Effector memory CD8-positive, alpha-beta T cell (primary cell): ENCODE measurements around the gene DCHS1.

ENCODE experiments used
- ATAC-seq: fragments of 150-1000 bp; cut with Tn5 transposase; replicated peaks from 2 replicates; pipeline ENCODE4 v1.10.0; 2021; ENCODE audit warnings: mild to moderate bottlenecking, moderate library complexity
- DNase-seq, 3 experiments: peaks; one replicate each; pipeline ENCODE4 v3.0.0; 2021
- H3K27ac Mint-ChIP-seq, 2 donors: one replicate each; pipeline ENCODE4 v1.8.0; 2022; ENCODE audit warnings: mild to moderate bottlenecking in 2 of 2, mixed read lengths in 2 of 2, moderate library complexity in 2 of 2
- H3K27me3 Mint-ChIP-seq, 2 donors: one replicate each; pipeline ENCODE4 v1.8.0; 2022; ENCODE audit warnings: mixed read lengths in 2 of 2
- H3K36me3 Mint-ChIP-seq: one replicate; pipeline ENCODE4 v1.8.0; 2022; ENCODE audit warnings: mild to moderate bottlenecking, moderate library complexity, mixed read lengths; ENCODE audit not compliant: insufficient read depth
- H3K4me1 Mint-ChIP-seq, 2 donors: one replicate each; pipeline ENCODE4 v1.8.0; 2022; ENCODE audit warnings: low read depth in 2 of 2, mixed read lengths in 2 of 2
- H3K4me3 Mint-ChIP-seq, 2 donors: one replicate each; pipeline ENCODE4 v1.8.0; 2022; ENCODE audit warnings: mild to moderate bottlenecking in 2 of 2, mixed read lengths in 2 of 2, moderate library complexity in 2 of 2
- H3K9me3 Mint-ChIP-seq, 2 donors: one replicate each; pipeline ENCODE4 v1.8.0; 2022; ENCODE audit warnings: mixed read lengths in 2 of 2

DCHS1 gene

GRCh38 chr11:6682936-6683861 is 27.6 kb upstream of the DCHS1 start, which contains the start of gene MRPL17:
TSS of gene MRPL17 (minus strand) at chr11:6683340. CDS start at chr11:6683296, 44 bp downstream.
- Mint-ChIP-seq H3K4me3 (peak within 1 kb of the TSS; percentile 95 to 100), H3K27me3 (no peaks in the 10 kb centered on the region), H3K9me3 (no peaks in the 10 kb centered on the region), H3K4me1 (peaks cover 22 to 26% of the 10 kb centered on the region in 2 donors), H3K36me3 (peaks cover 26% of the 10 kb centered on the region), H3K27ac (peak within 1 kb of the TSS; percentile 98 to 99)
- DNase-seq (peak; percentile 98 to 99 (median 99)), ATAC-seq (peak; percentile 95)

- DNase-seq, result no peak
- peak overlapping the region; percentile 95 to 100 for H3K4me3 Mint-ChIP-seq
- H3K9me3 Mint-ChIP-seq, result no peaks in the 10 kb centered on the region
- no peak for ATAC-seq
- H3K4me1 Mint-ChIP-seq, result peaks cover 22 to 26% of the 10 kb centered on the region in 2 donors
- H3K27me3 Mint-ChIP-seq, result no peaks in the 10 kb centered on the region
- peak overlapping the region; percentile 98 to 99 for H3K27ac Mint-ChIP-seq
- peaks cover 26% of the 10 kb centered on the region for H3K36me3 Mint-ChIP-seq
Observed at GRCh38 chr11:6682591-6682935, 27.0 kb upstream of the DCHS1 start.

GRCh38 chr11:6681949-6682348 is 26.3 kb upstream of the DCHS1 start:
- Mint-ChIP-seq H3K36me3 (peaks cover 26% of the 10 kb centered on the region), H3K27ac (peak overlapping the region in 1 of 2 donors; percentile 98), H3K9me3 (no peaks in the 10 kb centered on the region), H3K4me1 (peaks cover 22 to 26% of the 10 kb centered on the region in 2 donors), H3K4me3 (peak overlapping the region; percentile 95 to 100), H3K27me3 (no peaks in the 10 kb centered on the region)
- ATAC-seq, result no peak
- DNase-seq, result no peak

GRCh38 chr11:6681505-6681904 is 25.9 kb upstream of the DCHS1 start:
- Mint-ChIP-seq H3K36me3 (peaks cover 26% of the 10 kb centered on the region), H3K9me3 (no peaks in the 10 kb centered on the region), H3K4me1 (peaks cover 22 to 26% of the 10 kb centered on the region in 2 donors), H3K27me3 (no peaks in the 10 kb centered on the region), H3K27ac (peak overlapping the region in 1 of 2 donors; percentile 98), H3K4me3 (peak overlapping the region in 1 of 2 donors; percentile 95)
- DNase-seq, result no peak
- no peak for ATAC-seq

GRCh38 chr11:6677018-6677417 is 21.4 kb upstream of the DCHS1 start:
- ATAC-seq (no peak), DNase-seq (no peak)
- peaks cover 24 to 36% of the 10 kb centered on the region in 2 donors for H3K4me1 Mint-ChIP-seq
- H3K27ac Mint-ChIP-seq, result no peak overlapping the region
- no peak overlapping the region for H3K4me3 Mint-ChIP-seq
- H3K36me3 Mint-ChIP-seq, result peaks cover 10% of the 10 kb centered on the region
- no peaks in the 10 kb centered on the region for H3K9me3 Mint-ChIP-seq
- H3K27me3 Mint-ChIP-seq, result no peaks in the 10 kb centered on the region

- no peak for ATAC-seq
- Mint-ChIP-seq H3K36me3 (peaks cover 8% of the 10 kb centered on the region), H3K27ac (no peak overlapping the region)
Observed at GRCh38 chr11:6674862-6675261, 19.3 kb upstream of the DCHS1 start.

GRCh38 chr11:6674219-6674597 is 18.6 kb upstream of the DCHS1 start:
- peaks cover 24 to 40% of the 10 kb centered on the region in 2 donors for H3K4me1 Mint-ChIP-seq
- no peak overlapping the region for H3K27ac Mint-ChIP-seq
- H3K27me3 Mint-ChIP-seq, result no peaks in the 10 kb centered on the region
- DNase-seq (no peak), ATAC-seq (peak; percentile 31)
- no peaks in the 10 kb centered on the region for H3K9me3 Mint-ChIP-seq
- no peak overlapping the region for H3K4me3 Mint-ChIP-seq
- H3K36me3 Mint-ChIP-seq, result peaks cover 4% of the 10 kb centered on the region

More at GRCh38 chr11:6674862-6675261, 19.3 kb upstream of the DCHS1 start:
- DNase-seq, result no peak
- H3K9me3 Mint-ChIP-seq, result no peaks in the 10 kb centered on the region
- H3K4me3 Mint-ChIP-seq, result no peak overlapping the region
- peaks cover 24 to 41% of the 10 kb centered on the region in 2 donors for H3K4me1 Mint-ChIP-seq
- no peaks in the 10 kb centered on the region for H3K27me3 Mint-ChIP-seq

GRCh38 chr11:6673523-6674218 is 18.1 kb upstream of the DCHS1 start:
- Mint-ChIP-seq H3K36me3 (no peaks in the 10 kb centered on the region), H3K27me3 (no peaks in the 10 kb centered on the region), H3K4me1 (peaks cover 24 to 35% of the 10 kb centered on the region in 2 donors), H3K27ac (no peak overlapping the region), H3K9me3 (no peaks in the 10 kb centered on the region), H3K4me3 (no peak overlapping the region)
- ATAC-seq (no peak), DNase-seq (no peak)

GRCh38 chr11:6671991-6672390 is 16.4 kb upstream of the DCHS1 start:
- no peaks in the 10 kb centered on the region for H3K27me3 Mint-ChIP-seq
- H3K36me3 Mint-ChIP-seq, result no peaks in the 10 kb centered on the region
- H3K4me3 Mint-ChIP-seq, result no peak overlapping the region
- H3K4me1 Mint-ChIP-seq, result peaks cover 29 to 42% of the 10 kb centered on the region in 2 donors
- H3K9me3 Mint-ChIP-seq, result no peaks in the 10 kb centered on the region
- DNase-seq (no peak), ATAC-seq (no peak)
- no peak overlapping the region for H3K27ac Mint-ChIP-seq

- Mint-ChIP-seq H3K4me3 (peak overlapping the region; percentile 37 to 38), H3K27ac (no peak overlapping the region), H3K36me3 (no peaks in the 10 kb centered on the region), H3K27me3 (no peaks in the 10 kb centered on the region), H3K4me1 (peaks cover 29 to 49% of the 10 kb centered on the region in 2 donors), H3K9me3 (no peaks in the 10 kb centered on the region)
- DNase-seq (no peak), ATAC-seq (no peak)
Observed at GRCh38 chr11:6670202-6670830, 14.7 kb upstream of the DCHS1 start.

GRCh38 chr11:6667733-6668374 is 12.2 kb upstream of the DCHS1 start:
- H3K4me3 Mint-ChIP-seq, result peak overlapping the region in 1 of 2 donors; percentile 23
- peak; percentile 31 to 37 (median 36) for DNase-seq
- no peaks in the 10 kb centered on the region for H3K27me3 Mint-ChIP-seq
- no peaks in the 10 kb centered on the region for H3K9me3 Mint-ChIP-seq
- no peaks in the 10 kb centered on the region for H3K36me3 Mint-ChIP-seq
- H3K4me1 Mint-ChIP-seq, result peaks cover 17 to 40% of the 10 kb centered on the region in 2 donors
- ATAC-seq, result peak; percentile 93
- H3K27ac Mint-ChIP-seq, result peak overlapping the region; percentile 61 to 76

GRCh38 chr11:6666302-6667183 is 10.9 kb upstream of the DCHS1 start:
- no peaks in the 10 kb centered on the region for H3K36me3 Mint-ChIP-seq
- H3K4me3 Mint-ChIP-seq, result no peak overlapping the region
- no peaks in the 10 kb centered on the region for H3K9me3 Mint-ChIP-seq
- peak overlapping the region in 1 of 2 donors; percentile 76 for H3K27ac Mint-ChIP-seq
- DNase-seq (no peak), ATAC-seq (no peak)
- H3K27me3 Mint-ChIP-seq, result no peaks in the 10 kb centered on the region
- H3K4me1 Mint-ChIP-seq, result peaks cover 13 to 28% of the 10 kb centered on the region in 2 donors
